NT2/D1 (cell line): ENCODE measurements around the gene AGTR1.

Experiments
- DNase-seq: peaks from one replicate; pipeline ENCODE4 v3.0.0-alpha.2; 2011; ENCODE audit warnings: low read depth, low spot score
- H3K27me3 ChIP-seq: 2 replicates; pipeline ENCODE4 v1.6.0; 2011; ENCODE audit warnings: mild to moderate bottlenecking; ENCODE audit not compliant: insufficient read length, insufficient read depth
- H3K36me3 ChIP-seq: 2 replicates; pipeline ENCODE4 v1.6.1; 2011; ENCODE audit warnings: mild to moderate bottlenecking, low read length, mixed read lengths; ENCODE audit not compliant: insufficient read depth, insufficient read length
- H3K4me1 ChIP-seq: 2 replicates; pipeline ENCODE4 v1.5.1; 2011; ENCODE audit not compliant: insufficient read depth, insufficient read length
- H3K4me3 ChIP-seq: 2 replicates; pipeline ENCODE4 v1.5.1; 2011; ENCODE audit warnings: low read depth; ENCODE audit not compliant: insufficient read length
- H3K9ac ChIP-seq: 2 replicates; pipeline ENCODE4 v1.6.0; 2011; ENCODE audit warnings: low read depth; ENCODE audit not compliant: insufficient read length
- H3K9me3 ChIP-seq: 2 replicates; pipeline ENCODE4 v1.5.1; 2011; ENCODE audit warnings: mild to moderate bottlenecking, low read length; ENCODE audit not compliant: insufficient read depth
- SUZ12 ChIP-seq: IDR thresholded peaks from 2 replicates; pipeline ENCODE4 v1.6.1; 2011; ENCODE audit not compliant: insufficient read length, insufficient read depth; ENCODE audit errors: extremely low read depth
- YY1 ChIP-seq: IDR thresholded peaks from 2 replicates; pipeline ENCODE4 v1.6.1; 2011; ENCODE audit not compliant: insufficient read length, insufficient read depth
- ZNF274 ChIP-seq: IDR thresholded peaks from 2 replicates; pipeline ENCODE4 v1.6.1; 2011; ENCODE audit warnings: mild to moderate bottlenecking, low read depth, low read length

AGTR1 gene

GRCh38 chr3:148709560-148710253, 12.0 kb downstream of the AGTR1 start:
- H3K4me3 ChIP-seq = no peak overlapping the region
- no peak for TF ChIP-seq ZNF274
- no peak for TF ChIP-seq YY1
- no peak for TF ChIP-seq SUZ12
- no peak for DNase-seq
- no peaks in the 10 kb centered on the region for H3K4me1 ChIP-seq
- H3K9ac ChIP-seq = no peak overlapping the region
- H3K36me3 ChIP-seq = no peaks in the 10 kb centered on the region
- H3K9me3 ChIP-seq = 0 out of 2 replicates have a peak, but pooled peaks cover 5% of the 10 kb centered on the region
- H3K27me3 ChIP-seq = no peaks in the 10 kb centered on the region

GRCh38 chr3:148710665-148711064, 13.0 kb downstream of the AGTR1 start:
- Histone ChIP-seq H3K9me3 (0 out of 2 replicates have a peak, but pooled peaks cover 5% of the 10 kb centered on the region), H3K4me1 (no peaks in the 10 kb centered on the region), H3K9ac (no peak overlapping the region), H3K36me3 (no peaks in the 10 kb centered on the region), H3K4me3 (no peak overlapping the region), H3K27me3 (no peaks in the 10 kb centered on the region)
- no peak for DNase-seq
- TF ChIP-seq YY1 = no peak
- TF ChIP-seq ZNF274 = no peak
- TF ChIP-seq SUZ12 = no peak

- no peak for DNase-seq
- Histone ChIP-seq H3K9ac (no peak overlapping the region), H3K4me1 (no peaks in the 10 kb centered on the region), H3K36me3 (no peaks in the 10 kb centered on the region), H3K9me3 (0 out of 2 replicates have a peak, but pooled peaks cover 5% of the 10 kb centered on the region), H3K27me3 (no peaks in the 10 kb centered on the region), H3K4me3 (no peak overlapping the region)
- TF ChIP-seq YY1 (no peak), SUZ12 (no peak), ZNF274 (no peak)
These were observed 14.4 kb downstream of the AGTR1 start for GRCh38 chr3:148711981-148712666.

GRCh38 chr3:148714521-148714920, 16.8 kb downstream of the AGTR1 start:
- Histone ChIP-seq H3K4me1 (no peaks in the 10 kb centered on the region), H3K36me3 (no peaks in the 10 kb centered on the region), H3K9ac (no peak overlapping the region)

GRCh38 chr3:148716657-148717056, 19.0 kb downstream of the AGTR1 start:
- Histone ChIP-seq H3K4me1 (no peaks in the 10 kb centered on the region), H3K9ac (no peak overlapping the region), H3K36me3 (no peaks in the 10 kb centered on the region), H3K27me3 (no peaks in the 10 kb centered on the region), H3K9me3 (no peaks in the 10 kb centered on the region), H3K4me3 (no peak overlapping the region)
- no peak for DNase-seq
- no peak for TF ChIP-seq YY1
- TF ChIP-seq SUZ12 = no peak
- TF ChIP-seq ZNF274 = no peak

More at GRCh38 chr3:148714521-148714920, 16.8 kb downstream of the AGTR1 start:
- Histone ChIP-seq H3K9me3 (0 out of 2 replicates have a peak, but pooled peaks cover 5% of the 10 kb centered on the region), H3K27me3 (no peaks in the 10 kb centered on the region), H3K4me3 (no peak overlapping the region)
- no peak for DNase-seq
- TF ChIP-seq SUZ12 (no peak), ZNF274 (no peak), YY1 (no peak)

- no peak for DNase-seq
- no peak for TF ChIP-seq ZNF274
- TF ChIP-seq SUZ12 = no peak
- no peak for TF ChIP-seq YY1
- Histone ChIP-seq H3K4me1 (no peaks in the 10 kb centered on the region), H3K9ac (no peak overlapping the region), H3K4me3 (no peak overlapping the region), H3K9me3 (no peaks in the 10 kb centered on the region), H3K27me3 (no peaks in the 10 kb centered on the region), H3K36me3 (no peaks in the 10 kb centered on the region)
These were observed 20.3 kb downstream of the AGTR1 start for GRCh38 chr3:148717885-148718561.
